NCI-H446 treated with DMSO at 0.1 percent for 48 hours (cell line): ENCODE measurements around the gene CXCR3.
A peak's percentile ranks its signal among the peaks of the same experiment; 100 is the strongest.
"Not testable (repeated sequence)": the region's sequence is repeated elsewhere in the genome, so short reads cannot be mapped to it uniquely, and the experiment has no call there.

Experiments
- DNase-seq: peaks from one replicate; lab custom pipeline; 2025; lab: John Stamatoyannopoulos, UW

The CXCR3 gene

DNA sequence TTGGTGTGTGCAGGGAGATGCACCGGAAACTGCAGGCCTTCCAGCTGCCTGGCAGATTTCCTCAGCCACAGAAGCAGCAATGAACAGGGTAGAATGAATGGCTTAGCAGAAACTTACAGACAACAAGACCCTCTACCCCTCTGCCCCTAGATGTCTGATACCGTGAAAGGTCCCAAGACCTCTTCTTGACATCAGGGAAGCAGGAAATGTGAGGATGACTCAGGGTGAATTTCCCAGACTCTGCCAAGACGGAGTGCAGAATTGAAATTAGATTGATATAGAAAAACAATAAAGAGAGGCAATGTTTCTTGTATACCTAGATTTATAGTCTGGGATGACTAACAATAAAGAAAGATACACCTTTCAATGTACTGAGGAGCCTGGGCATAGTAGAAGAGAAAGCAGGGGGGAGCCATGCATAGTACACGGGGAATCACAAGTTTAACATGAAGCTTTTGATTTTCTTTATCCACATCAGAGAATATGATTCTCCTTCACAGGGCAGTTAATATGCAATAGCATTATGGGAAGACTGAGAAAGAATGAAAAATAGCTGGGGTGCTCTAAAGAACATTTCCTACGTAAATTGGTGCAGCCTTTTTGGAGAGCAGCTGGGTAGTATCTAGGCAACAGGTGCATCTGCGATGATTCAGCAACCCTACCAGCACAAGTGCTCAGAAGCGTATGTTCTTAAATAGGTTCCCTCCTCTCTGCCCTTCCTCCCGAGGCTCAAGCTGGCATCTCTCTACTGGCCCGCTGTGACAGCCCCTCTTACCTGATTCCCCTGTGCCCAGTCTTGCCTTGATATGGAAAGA, 18.3 kb upstream of the CXCR3 start:
- DNase-seq: no peak

DNA sequence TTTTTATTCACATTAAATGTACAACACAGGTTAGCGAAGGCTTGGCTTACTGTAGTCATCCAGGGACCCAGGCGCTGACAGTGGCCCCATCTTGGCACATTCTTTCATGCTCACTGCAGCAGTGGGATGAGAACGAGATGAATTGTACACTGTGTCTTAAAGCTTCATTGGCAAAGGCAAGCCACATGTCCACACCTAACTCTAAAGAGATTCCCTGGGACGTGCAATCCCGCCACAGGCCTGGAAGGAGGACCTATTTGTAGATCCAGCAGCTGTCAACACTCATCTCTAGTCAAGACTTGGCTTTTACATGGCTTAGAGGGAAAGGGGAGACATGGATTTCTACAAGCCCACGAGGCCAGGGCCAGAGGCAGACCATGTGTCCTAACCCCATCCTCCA, 16.1 kb upstream of the CXCR3 start:
- DNase-seq: no peak

DNA sequence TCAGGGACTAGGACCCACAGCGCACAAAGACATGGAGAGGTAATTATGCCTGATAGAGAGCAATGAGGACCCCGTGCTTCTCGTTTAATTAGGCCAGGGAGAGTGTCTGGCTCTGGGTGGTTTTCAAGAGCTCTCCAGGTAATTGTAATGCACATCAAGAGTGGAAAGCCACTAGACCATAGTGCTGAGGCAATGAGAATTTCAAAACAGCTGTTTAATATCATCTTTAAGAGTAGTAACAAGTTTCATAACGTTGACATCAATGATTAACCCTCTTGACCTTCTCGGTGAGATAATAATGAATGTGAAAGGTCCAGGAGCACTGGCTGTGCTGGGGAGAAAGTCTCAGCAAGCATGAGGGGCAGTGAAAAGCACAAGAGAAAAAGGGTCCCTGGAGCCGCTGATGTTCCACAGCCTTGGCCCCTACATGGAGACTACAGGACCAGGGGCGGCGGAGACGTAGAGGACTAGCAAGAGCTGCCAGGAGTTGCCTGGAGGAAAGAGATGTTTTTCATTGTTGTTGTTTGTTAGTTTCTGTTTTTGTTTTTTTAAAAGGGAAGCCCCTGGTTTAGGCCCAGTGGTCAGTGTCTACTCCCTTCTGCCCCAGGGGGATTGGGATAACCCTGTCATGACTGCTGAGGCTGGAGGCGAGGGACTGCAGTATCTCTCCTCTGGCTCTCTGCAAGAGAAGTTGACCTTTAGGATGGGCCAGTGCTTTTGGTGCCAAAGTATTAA, 14.8 kb upstream of the CXCR3 start:
- DNase-seq: no peak

DNA sequence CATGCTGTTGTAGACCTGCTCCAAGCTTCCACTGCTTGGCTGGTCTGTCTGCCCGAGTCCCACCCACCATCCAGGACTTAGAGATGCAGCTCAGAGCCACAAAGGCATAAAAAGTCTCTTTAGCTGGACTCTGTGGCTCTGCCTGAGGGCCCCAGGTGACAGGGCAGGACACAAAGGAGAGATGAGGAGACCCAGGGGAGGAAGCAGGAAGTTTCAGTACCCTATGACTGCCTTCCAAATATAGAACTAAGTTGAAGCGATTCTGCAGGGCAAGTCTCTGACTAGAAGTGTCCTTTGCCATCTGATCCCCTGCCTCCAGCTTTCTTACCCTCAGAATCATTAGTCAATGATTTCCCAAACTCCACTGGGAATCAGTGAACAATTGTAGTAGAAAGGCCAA, 11.2 kb upstream of the CXCR3 start:
- DNase-seq: no peak

DNA sequence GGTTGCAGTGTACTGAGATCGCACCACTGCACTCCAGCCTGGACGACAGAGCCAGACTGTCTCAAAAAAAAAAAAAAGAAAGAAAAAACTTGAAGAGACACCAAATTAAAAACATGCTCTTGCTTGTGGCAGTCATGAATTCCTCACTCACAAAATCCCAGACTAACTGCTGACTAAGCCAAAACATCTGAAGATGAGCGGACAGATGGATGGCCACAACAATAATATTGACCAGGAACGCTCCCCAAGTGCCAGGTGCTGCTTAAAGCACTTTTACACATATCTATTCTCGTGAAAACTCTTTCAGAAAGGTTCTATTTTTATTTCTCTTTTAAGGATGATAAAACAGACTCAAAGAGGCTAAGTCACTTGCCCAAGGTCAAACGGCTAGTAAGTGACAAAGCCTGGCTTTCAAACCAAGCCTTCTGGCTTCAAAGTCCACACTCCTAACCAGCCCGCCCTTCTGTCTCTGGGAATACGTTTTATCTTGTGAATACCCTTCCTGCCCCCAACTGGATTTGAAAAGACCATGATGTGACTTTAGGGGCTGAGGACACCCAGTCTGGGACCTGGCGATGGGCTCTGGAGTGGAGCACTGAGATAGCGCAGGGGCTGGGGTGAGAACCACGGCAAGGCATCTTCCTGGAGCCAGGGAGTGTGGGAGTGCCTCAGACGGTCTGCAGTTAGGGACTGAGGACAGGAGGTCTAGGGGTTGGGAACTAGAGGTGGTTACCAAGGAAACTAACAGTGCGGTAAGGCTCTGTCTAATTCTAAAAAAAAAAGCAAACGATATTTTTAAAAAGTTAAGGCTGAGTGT, 9.5 kb upstream of the CXCR3 start:
- no peak for DNase-seq

DNA sequence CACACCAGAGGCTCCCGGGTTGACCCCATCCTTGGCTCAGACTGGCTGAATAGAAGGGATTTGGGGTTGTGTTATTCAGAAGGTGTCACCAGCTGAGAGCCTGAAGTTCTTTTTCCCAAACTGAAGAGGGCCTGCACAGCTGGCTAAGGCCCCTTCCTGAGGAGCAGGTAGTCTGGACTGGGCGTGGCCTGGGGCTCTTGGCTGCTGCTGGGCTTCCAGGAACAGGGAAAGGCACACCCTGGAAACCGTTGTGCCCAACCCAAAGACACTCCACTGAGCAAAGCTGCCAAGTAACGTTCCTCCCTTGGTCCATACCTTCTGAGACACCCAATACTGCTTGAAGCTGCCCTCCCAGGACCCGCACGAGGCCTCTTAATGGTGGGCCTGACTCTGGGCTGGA, 8.3 kb upstream of the CXCR3 start:
- DNase-seq: no peak

DNA sequence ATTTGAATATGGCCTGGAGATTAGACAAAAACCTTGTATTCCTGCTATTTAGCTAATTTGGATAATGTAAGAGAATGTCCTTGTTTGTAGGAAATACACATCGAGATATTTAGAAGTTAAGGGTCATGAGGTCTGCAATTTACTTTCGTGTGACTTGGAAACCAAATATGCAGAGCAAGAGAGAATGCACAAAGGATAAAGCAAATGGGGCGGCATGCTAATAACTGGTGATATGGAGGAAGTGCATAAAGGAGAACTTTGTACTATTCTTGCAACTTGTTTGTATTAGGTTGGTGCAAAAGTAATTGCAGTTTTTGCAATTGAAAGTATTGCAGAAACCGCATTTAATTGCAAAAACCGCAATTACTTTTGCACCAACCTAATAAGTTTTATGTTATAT, 7.2 kb upstream of the CXCR3 start:
- no peak for DNase-seq

DNA sequence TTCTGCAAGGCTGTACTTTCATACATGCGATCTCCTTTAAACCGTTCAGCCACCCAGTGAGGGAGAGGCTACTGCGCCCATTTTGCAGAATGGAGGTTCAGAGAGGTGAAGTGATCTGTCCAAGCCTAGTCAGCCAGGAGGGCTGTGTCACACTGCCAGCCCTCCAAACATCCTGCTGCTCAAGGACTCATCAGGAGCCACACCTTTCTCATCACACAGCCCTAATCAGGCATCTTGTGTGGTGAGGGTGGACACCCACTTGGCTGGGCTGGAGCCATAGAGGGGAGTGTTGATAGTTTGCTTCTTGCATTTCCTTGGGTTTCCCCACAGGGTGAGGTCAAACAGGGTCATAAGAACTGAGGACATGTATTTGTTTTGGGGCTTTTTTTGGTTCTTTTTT, 5.4 kb upstream of the CXCR3 start:
- DNase-seq: no peak

DNA sequence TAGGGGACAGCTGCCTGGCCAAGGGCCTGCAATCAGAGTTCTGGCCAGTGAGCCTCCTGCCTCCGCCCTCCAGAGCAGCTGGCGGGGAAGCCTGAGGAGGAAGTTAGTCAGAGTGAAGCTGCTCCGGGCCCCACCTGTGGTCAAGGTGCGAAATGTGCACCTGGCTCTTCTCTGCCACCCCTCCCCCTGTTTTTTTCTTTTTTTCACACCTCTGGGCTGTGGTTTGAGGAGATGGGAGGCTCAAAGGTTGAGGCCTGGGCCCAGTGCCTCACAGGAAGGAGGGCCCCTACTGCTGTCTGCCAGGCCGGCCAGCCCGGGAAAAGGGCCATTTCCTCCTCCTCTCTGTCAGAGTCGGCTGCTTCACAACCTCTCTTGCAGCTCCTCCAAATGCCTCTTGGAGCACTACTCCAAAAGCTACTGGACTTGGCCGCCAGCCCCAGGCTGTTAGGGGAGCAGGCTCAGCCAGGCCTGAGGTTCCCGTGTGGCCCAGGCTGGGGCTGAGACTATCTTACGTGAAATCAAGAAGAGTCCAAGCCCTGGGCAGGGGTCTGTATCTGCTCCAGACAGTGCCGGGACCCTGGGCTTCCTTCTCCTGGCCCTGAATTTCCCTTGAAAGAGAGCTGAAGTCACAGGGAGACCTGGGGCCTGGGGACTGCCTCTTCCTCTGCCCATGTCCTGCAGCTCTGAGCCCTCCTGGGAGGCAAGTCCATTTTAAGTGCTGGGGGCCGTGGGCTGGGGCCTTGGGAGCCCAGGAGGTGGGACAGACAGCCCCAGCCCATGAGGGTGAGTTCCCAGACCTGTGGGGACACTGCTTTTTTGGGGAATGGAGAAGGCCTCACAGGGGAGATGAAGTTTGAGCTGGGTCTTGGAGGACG, 4.5 kb upstream of the CXCR3 start:
- DNase-seq: peak; percentile 30

DNA sequence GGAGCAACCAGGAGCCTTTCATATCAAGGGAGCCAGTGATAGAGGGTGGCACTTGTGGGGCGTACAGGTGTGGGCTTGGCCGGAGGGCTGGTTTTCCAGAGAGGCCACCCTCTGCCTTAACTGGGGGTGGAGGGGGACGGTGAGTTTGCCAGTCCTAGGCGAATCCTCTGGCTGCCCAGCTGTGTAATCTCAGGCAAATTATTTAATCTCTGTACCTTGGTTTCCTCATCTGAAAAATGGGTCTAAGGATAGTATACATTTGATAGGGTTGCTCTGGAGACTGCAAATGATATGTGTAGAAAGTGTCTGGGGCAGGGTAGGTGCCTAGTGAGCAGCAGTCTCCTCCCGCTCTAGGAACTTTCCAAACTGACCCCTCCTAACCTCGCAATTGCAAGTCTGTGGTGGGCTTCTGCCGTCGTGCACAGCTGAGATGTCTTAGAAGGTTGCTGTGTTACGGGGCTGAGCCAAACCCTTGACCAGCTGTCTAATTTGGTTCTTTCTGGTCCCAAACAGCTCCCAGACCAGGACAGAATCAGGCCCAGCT, 3.8 kb upstream of the CXCR3 start:
- DNase-seq: no peak

DNA sequence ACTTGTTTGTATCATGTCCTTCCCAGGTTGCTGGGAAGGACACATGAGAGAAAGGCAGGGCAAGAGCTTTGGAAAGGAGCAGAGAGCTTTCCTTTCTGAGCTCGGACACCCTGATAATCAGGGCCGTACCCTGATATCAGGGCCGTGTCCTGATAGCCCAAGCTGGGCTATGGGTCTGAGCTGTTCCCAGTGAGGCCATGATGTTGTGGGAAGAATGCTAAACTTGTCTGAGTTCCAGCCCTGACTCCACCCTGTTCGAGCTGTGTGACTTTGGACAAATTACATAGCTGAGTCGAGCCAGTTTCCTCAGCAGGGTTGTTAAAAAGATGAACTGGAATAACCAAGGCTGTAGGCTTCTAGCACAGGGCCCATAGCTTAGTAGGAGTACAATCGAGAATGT, 3.3 kb upstream of the CXCR3 start:
- no peak for DNase-seq

DNA sequence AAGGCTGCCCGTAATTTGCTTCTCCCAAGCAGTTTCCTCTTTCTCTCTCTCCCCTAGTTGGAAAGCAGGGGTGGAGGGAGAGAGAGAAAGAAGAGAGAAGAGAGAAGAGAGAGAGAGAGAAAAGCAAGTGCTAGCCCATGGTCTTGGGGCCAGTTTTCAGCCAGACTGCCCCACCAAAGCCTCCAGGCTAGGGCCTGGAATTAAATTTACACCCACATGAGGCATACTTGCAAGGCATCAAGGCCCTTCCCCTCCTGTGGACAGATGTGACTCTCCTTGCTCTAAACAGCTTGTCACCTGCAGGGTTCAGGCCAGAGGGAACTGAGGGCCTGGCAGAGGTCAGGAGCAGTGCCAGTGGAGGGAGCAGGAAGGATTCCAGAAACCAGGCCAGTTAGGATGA, 1.7 kb upstream of the CXCR3 start:
- DNase-seq: no peak

DNA sequence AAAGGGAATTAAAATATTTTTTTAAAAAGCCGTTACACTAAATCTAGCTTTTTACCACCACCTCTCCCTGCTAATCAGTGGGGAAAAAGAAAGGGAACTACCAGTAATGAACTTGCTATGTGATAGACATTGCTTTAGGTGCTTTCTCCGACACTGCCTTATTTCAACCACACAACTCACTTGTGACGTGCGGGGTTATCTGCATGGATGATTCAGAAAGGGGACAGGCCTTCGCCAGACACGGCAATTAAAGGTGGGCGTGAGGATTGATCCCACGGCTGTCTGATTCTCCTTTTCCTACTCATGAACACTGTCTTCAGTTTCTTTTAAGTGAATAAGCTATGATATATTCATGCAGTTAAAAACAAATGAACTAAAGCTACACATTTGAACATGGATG, 882 bp upstream of the CXCR3 start:
- no peak for DNase-seq

DNA sequence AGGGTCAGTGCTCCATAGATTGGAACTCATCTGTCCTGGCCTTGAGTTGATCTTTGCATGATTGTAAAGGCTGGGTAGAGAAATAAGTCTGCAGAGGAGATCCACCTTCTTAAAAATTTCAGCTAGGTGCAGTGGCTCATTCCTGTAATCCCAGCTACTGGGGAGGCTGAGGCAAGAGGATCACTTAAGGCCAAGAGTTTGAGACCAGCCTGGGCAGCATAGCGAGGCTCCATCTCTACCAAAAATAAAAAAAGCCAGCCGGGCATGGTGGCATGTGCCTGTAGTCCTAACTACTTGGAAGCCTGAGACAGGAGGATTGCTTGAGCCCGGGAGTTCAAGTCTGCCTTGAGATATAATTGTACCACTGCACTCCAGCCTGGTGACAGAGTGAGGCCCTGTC, 476 bp upstream of the CXCR3 start:
- no peak for DNase-seq

DNA sequence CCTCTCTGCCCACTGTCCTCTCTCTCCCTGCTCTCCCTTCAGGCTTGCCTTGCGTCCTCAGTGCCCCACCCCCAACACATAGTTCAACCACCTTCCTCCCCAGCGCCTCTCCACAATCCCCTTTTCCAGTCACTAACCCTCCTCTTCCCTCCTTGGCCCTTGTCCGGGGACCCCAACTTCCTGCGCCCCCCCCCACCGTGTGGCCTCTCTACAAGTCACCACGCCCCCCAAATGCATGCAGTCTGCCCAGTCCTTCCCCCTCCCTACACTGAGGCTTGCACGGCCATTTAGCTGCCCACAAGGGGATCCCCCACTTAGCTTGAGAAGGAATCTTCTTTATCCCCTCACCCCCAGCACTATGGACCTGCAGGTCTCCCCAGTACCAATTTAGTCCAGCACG, 569 bp downstream of the CXCR3 start:
- DNase-seq: no peak

DNA sequence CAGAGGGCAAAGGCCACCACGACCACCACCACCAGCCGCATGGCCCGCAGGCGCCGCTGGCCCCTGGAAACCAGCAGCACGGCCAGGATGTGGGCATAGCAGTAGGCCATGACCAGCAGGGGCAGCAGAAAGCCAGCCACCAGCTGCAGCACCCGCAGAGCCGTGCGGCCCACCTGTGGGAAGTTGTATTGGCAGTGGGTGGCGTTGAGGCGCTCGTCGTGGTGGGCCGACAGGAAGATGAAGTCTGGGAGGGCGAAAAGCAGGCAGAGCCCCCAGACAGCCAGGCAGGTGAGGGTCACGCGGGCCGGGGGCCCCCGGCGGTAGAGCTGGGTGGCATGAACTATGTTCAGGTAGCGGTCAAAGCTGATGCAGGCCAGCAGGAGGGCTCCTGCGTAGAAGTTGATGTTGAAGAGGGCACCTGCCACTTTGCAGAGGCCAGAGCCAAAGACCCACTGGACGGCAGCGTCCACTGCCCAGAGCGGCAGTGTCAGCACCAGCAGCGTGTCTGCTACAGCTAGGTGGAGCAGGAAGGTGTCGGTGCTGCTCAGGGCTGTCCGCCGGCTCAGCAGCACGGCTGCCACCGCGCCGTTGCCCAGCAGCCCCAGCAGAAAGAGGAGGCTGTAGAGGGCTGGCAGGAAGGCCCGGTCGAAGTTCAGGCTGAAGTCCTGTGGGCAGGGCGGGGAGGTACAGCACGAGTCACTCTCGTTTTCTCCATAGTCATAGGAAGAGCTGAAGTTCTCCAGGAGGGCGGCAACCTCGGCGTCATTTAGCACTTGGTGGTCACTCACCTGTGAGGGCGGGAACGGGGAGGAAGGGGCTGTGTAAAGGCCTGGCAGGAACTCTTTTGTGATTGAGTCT, 1.4 kb downstream of the CXCR3 start:
- DNase-seq: no peak

DNA sequence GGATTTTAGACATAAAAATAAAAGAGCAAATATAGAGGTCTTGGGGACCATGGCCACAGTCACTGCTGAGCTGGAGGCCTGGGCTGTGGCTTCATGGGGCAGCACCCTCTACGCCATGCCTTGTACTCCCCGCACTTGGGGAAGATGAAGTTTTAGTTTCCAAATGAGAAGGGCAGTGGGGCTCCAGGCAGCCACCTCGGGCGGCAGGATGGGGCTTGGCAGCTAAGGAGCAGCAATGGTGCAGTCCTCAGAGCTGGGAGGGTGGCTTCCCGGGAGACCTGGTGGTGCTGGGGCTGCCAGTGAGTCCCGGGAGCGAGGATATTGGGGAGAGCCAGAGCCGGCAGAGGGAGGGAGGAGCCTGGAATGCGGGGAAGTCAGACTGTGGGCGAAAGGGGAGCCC, 2.4 kb downstream of the CXCR3 start:
- DNase-seq: no peak

DNA sequence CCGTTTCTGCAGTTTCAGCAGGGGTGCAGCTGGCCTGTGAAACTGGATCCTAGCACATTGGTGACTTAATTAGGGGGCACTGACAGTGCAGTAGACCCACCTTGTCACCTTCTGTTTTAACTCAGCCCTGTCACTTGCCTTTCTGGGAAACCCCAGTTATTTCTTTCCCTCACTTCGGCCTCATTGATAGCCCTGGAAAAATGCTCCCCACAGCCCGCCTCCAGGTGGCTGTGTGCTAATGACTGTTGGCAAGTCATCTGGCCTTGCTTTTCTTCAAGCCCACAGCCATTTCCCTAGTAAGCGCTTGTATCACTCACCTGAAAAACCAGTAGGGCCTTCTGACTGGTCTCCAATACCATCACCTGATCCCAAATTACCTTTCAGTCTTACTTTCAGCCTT, 3.3 kb downstream of the CXCR3 start:
- no peak for DNase-seq

DNA sequence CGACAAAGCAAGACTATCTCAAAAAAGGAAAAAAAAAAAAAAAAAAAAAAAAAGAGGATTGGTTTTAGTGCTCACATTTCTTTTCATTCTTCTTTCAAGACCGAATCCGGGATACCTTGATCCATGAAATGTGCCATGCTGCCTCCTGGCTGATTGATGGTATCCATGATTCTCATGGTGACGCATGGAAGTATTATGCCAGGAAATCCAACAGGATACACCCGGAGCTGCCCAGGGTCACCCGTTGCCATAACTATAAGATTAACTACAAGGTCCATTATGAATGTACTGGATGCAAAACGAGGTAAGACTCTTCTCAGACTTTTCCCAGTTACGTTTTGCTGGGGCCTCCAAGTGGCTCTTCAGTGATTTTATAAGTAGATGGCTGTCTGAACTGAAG, 6.1 kb downstream of the CXCR3 start:
- no peak for DNase-seq

DNA sequence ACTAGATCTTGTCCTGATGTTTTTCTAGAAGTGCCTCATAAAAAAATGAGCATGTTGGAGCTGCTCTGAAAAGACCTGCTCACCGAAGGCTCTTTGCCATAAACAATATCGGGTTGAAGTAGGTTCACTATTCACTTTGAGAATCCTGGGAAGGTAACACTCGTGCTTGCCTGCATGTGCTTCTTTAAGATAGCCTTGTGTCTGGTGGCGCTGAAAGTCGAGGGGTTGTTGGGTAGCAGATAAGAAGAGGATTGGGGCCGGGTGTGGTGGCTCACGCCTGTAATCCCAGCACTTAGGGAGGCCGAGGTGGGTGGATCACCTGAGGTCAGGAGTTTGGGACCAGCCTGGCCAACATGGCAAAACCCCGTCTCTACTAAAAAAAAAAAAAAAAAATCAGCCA, 6.6 kb downstream of the CXCR3 start:
- DNase-seq: not testable (repeated sequence)
